Measurements from ENCODE around the gene GNA12. TPM values are rescaled to one million over a fixed set of nuclear protein-coding genes. Genes with fewer than 3 reads are reported as not detected.

GNA12 gene
- total and polyA plus RNA-seq, 2 of the 4 experiments (the other 2 are of a cell fraction), result 14.3 to 93.9 TPM

GRCh38 chr7:2860627-2861133, 16.6 kb upstream of the GNA12 start:
- Histone ChIP-seq H3K9ac (ENCODE audit: low read depth, low read length) (no peak overlapping the region), H3K23ac (ENCODE audit: low read depth, low read length) (no peak overlapping the region), H3K4me2 (ENCODE audit: low read depth, low read length) (no peak overlapping the region), H2AK5ac (ENCODE audit: low read depth, low read length) (peak overlapping the region; percentile 43; the same call in 1 of the 2 replicates), H3K4me3 (ENCODE audit: insufficient read depth, low read depth, low read length) (no peak overlapping the region), H2AFZ (replicated peaks; ENCODE audit: low read length, poor library complexity) (no peak overlapping the region), H3K14ac (replicated peaks; ENCODE audit: low read depth, low read length) (no peak overlapping the region), H3K36me3 (ENCODE audit: control insufficient read depth, insufficient read depth, low read length) (no peaks in the 10 kb centered on the region), H2BK120ac (ENCODE audit: low read depth, low read length) (no peak overlapping the region), H2AK9ac (replicated peaks; ENCODE audit: low read depth, low read length, poor library complexity) (no peak overlapping the region), H2BK20ac (ENCODE audit: low read depth, low read length) (no peak overlapping the region), H3K9me1 (ENCODE audit: insufficient read depth, low read length) (peaks cover 6% of the 10 kb centered on the region; the same call in 1 of the 2 replicates), H2BK5ac (ENCODE audit: low read depth, low read length, poor library complexity, severe bottlenecking) (no peak overlapping the region), H4K20me1 (ENCODE audit: insufficient read depth, low read length) (no peaks in the 10 kb centered on the region), H3K4ac (ENCODE audit: low read depth, low read length) (no peak overlapping the region), H3K56ac (ENCODE audit: extremely low read depth, insufficient read depth, low read length) (no peak overlapping the region), H2BK15ac (ENCODE audit: low read depth, low read length) (no peak overlapping the region), H4K8ac (ENCODE audit: low read depth in 2 of 2, low read length in 2 of 2) (no peak overlapping the region), H3K79me1 (ENCODE audit: low read depth in 1 of 2, low read length in 2 of 2) (peaks cover 0 to 5% of the 10 kb centered on the region in 2 experiments; a peak in 1 of 4 replicates), H3K4me1 (ENCODE audit: control insufficient read depth, insufficient read depth, low read length) (peaks cover 13% of the 10 kb centered on the region), H3K18ac (ENCODE audit: low read depth, low read length) (no peak overlapping the region), H3K27ac (ENCODE audit: insufficient read depth, low read length) (no peak overlapping the region), H3K9me3 (ENCODE audit: control insufficient read depth, insufficient read depth, low read length) (no peaks in the 10 kb centered on the region), H4K91ac (ENCODE audit: insufficient read depth, low read depth, low read length) (no peak overlapping the region), H3K27me3 (ENCODE audit: control insufficient read depth, insufficient read depth, low read length) (no peaks in the 10 kb centered on the region), H4K5ac (ENCODE audit: low read depth, low read length) (no peak overlapping the region)
- ChIA-PET POLR2A (ENCODE audit: unreplicated experiment) (no interaction called here), CTCF (no interaction called here)
- no TSS peak for BruUV-seq (replicated peaks)
- no peak for TF ChIP-seq BHLHE40 (IDR thresholded peaks at IDR 0.05; ENCODE audit: low read depth, low read length)
- no peak for TF ChIP-seq CHD1 (IDR thresholded peaks at IDR 0.05; ENCODE audit: low read depth, low read length)
- TF ChIP-seq USF2 (IDR thresholded peaks at IDR 0.05; ENCODE audit: low read depth, low read length), result no peak
- TF ChIP-seq CTCF (conservative IDR thresholded peaks at IDR 0.05; ENCODE audit: low read depth, low read length), result no peak
- TF ChIP-seq, protein P1, sequence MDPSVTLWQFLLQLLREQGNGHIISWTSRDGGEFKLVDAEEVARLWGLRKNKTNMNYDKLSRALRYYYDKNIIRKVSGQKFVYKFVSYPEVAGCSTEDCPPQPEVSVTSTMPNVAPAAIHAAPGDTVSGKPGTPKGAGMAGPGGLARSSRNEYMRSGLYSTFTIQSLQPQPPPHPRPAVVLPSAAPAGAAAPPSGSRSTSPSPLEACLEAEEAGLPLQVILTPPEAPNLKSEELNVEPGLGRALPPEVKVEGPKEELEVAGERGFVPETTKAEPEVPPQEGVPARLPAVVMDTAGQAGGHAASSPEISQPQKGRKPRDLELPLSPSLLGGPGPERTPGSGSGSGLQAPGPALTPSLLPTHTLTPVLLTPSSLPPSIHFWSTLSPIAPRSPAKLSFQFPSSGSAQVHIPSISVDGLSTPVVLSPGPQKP (IDR thresholded peaks at IDR 0.05; ENCODE audit: borderline replicate concordance, low read depth, low read length), result no peak
- no peak for TF ChIP-seq RAD21 (IDR thresholded peaks at IDR 0.05; ENCODE audit: low read length)
- TF ChIP-seq FOS (IDR thresholded peaks at IDR 0.05; ENCODE audit: low read depth, low read length), result no peak
- no peak for TF ChIP-seq NFE2L2 (IDR thresholded peaks at IDR 0.05; ENCODE audit: low read depth, low read length)
- TF ChIP-seq SMC3 (IDR thresholded peaks at IDR 0.05; ENCODE audit: low read depth, low read length), result no peak
- TF ChIP-seq RCOR1 (IDR thresholded peaks at IDR 0.05; ENCODE audit: insufficient replicate concordance, low read length), result no peak
- no peak for TF ChIP-seq MXI1 (IDR thresholded peaks at IDR 0.05; ENCODE audit: borderline replicate concordance, low read depth, low read length)
- no peak for TF ChIP-seq CEBPB (IDR thresholded peaks at IDR 0.05; ENCODE audit: low read depth, low read length)
- no peak for TF ChIP-seq RFX5 (IDR thresholded peaks at IDR 0.05; ENCODE audit: low read depth, low read length)
- no peak for TF ChIP-seq MAFK (IDR thresholded peaks at IDR 0.05; ENCODE audit: low read depth, low read length)
- TF ChIP-seq MAZ (IDR thresholded peaks at IDR 0.05; ENCODE audit: borderline replicate concordance, low read depth, low read length), result no peak
- TF ChIP-seq POLR2A (IDR thresholded peaks at IDR 0.05; ENCODE audit: low read depth, low read length), result no peak
- WGBS, 2 experiments (ENCODE audit: extremely low coverage in 2 of 2, insufficient read length in 1 of 2), result 80% methylated on average over 2 of the region's 14 CpGs; no CpG with 5 or more reads in 1 of the 2 experiments
- dilution Hi-C loops (cut with HindIII; ENCODE audit: low sequenced_read_pairs, unreplicated experiment), result no loop called here
- DNase-seq (no peak), ATAC-seq (ENCODE audit: low read depth) (no peak)
- in situ Hi-C loops (cut with MboI; ENCODE audit: low sequenced_read_pairs), result loop anchor here (25.0 kb wide), 2 partner anchors 1777 to 1902 kb away; no protein-coding TSS in a partner anchor
- intact Hi-C loops (cut with micrococcal nuclease), result loop anchor here (5.0 to 10.0 kb wide), 2 partner anchors 188 to 574 kb away; no protein-coding TSS in a partner anchor

Measured in IMR-90 (cell line).